CD4-positive, alpha-beta T cell treated with Interleukin-4 for 1 hour (primary cell): ENCODE results near the gene HDAC2.
"Not testable (repeated sequence)": the region's sequence is repeated elsewhere in the genome, so short reads cannot be mapped to it uniquely, and the experiment has no call there.

Experiments used
- DNase-seq, 2 donors: peaks; one replicate each; pipeline ENCODE4 v3.0.0-alpha.2; 2020 to 2022

Gene HDAC2

DNA sequence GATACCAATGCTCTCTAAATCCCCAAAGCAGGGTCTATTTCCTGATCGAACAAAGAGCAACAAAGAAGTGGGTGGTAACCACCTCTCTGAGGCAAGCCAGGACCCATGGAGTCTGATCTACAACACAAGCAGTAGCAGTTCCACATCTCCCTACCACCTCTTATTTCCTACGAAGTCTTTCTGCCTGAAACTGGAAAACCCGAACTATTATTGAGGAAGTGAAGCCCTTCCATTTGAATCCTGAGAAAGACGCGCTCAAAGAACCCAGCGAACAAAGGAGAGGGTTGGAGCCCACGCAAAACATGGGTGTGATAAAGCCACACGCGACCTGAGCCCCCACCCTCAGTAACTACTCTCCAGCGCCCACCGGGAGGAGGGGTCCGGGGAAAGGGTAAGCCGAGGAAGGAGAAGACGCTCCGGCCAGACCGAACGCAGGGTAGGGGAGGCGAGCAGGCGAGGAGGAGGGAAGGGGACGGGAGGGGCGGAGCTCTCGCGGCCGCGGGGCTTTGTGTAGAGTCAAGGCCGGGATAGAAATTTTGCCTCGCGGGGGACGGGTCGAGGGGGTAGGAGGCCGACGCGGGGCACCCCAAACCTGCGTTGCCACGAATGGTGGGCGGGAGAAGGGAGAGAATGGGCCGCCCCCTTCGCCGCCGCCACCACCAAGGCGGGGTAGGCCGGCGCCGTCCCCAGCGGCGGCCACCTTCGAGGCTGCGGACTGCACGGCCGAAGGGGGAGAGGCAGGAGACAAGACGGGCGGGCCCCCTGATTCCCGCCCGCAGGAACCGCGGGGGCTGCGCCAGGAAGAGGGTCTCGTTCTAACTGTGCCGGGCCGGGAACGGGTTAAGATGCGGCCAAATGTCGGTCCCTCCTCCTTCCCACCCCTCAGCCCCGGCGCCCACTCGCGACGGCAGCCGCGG lies 802 bp downstream of the HDAC2 start:
- DNase-seq = peak; percentile 40 to 53

DNA sequence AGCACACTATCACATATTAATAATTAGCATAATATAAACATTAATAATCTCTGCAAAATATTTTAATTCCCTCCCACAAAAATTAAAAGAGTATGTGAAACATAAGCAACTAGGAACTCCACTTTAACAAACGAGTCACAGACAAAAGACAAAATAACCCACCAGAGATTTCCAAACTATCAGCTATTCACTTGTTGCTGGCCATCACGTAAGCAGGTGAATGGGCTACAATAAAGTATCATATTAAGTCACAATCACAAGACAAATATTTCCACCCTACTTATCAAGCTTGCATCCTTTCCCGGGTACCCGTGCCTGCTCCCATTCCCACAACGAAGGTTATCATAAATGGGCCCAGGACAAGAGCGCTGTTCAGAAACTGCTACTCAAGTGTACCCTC lies 2.5 kb downstream of the HDAC2 start:
- no peak for DNase-seq

GRCh38 chr6:113967777-113968176 lies 3.2 kb downstream of the HDAC2 start:
- no peak for DNase-seq

GRCh38 chr6:113960795-113961194 lies 10.2 kb downstream of the HDAC2 start:
- DNase-seq = no peak

DNA sequence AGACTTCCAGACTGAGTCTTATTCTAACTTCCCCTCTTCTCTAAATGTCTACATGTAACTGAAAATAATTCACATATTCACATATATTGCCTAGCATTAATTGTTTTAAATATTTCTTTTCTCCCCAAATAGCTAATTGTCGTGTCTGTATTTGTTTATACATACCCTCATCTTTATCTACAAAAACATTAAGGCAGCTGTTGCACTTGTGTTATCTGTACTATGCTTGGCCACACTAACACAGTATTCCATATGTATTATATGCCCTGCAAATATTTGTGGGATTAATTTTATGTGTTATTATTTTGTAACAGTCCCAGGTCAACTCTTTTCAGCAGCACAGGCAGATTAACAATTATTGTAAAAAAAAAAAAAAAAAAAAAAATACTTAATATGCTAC lies 11.7 kb downstream of the HDAC2 start:
- DNase-seq = no peak

DNA sequence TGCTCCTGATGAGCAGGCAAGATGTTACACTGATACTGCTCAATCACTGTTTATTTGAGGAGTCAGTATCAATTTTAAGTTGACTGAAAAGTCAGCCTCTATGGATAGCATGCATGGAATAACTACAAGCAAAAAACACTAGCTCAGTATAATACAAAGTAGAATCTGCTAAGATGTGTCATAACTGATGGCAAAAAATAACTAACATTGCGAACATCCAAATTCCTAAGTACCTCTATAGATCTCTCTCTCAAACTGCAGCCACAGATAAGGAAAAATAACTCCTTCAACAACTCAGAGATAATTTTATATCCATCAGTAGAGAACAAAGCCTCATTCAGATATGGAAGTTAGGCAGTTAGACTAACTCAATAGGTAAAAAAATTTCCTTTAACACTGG lies 16.3 kb downstream of the HDAC2 start:
- DNase-seq = no peak

GRCh38 chr6:113953346-113953745 lies 17.6 kb downstream of the HDAC2 start:
- no peak for DNase-seq

GRCh38 chr6:113949499-113949898 lies 21.4 kb downstream of the HDAC2 start:
- no peak for DNase-seq

GRCh38 chr6:113944701-113945100 lies 26.2 kb downstream of the HDAC2 start:
- DNase-seq = no peak

DNA sequence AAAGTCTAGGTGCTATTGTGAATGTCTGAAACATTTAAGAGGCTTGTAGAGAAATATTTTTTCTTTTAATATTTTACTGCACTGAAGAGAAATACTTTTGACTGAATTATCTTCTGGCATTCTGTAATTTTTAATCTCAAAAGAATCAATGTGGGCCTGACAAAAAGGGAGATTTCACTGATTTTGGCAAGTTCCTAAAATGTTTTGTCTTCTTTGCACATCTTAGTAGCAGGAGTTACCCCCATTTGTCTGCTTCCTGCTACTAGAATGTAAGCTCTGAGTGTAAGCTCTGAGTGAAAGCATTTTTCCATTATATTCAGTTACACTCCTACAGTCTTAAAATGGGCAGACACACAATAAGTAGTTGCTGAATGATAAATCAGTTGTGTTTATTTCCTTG lies 31.1 kb downstream of the HDAC2 start:
- no peak for DNase-seq

DNA sequence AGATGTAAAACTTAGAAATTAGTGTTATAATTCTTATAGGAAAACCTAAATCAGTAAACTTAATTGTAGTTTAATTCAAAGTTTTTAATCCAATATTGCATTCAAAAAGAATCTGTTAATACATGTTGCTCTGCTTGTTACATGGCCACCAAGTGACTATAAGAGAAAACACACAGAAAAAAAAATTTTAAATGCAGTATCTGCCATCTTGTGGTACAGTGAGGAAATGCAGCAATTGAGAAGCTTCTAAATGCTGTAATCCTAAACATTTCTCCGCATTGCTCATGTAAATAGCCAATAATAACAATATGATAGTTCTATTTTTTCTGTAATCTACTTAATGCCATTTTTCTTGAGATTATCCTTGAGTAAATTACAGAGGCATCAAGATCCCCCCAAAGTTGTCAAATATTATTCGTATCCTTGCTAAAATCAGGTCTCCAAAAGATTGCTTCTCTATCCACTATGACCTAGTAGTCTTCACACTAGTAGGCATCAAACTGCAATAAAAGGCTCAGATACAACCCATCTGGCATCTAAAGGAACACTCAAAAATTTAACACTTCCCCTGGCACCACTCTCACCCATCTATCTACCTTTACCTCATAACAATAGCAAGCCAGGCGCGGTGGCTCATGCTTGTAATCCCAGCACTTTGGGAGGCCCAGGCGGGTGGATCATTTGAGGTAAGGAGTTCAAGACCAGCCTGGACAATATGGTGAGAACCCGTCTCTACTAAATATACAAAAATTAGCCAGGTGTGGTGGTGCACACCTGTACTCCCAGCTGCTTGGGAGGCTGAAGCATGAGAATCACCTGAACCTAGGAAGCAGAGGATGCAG lies 34.6 kb downstream of the HDAC2 start:
- DNase-seq = peak in 1 of 2 donors; percentile 55

GRCh38 chr6:113934101-113934500 lies 36.8 kb downstream of the HDAC2 start:
- no peak for DNase-seq

- DNase-seq = not testable (repeated sequence)
Observed at GRCh38 chr6:113931907-113932306, 39.0 kb downstream of the HDAC2 start.

GRCh38 chr6:113930183-113930582 lies 40.8 kb downstream of the HDAC2 start:
- DNase-seq = no peak

DNA sequence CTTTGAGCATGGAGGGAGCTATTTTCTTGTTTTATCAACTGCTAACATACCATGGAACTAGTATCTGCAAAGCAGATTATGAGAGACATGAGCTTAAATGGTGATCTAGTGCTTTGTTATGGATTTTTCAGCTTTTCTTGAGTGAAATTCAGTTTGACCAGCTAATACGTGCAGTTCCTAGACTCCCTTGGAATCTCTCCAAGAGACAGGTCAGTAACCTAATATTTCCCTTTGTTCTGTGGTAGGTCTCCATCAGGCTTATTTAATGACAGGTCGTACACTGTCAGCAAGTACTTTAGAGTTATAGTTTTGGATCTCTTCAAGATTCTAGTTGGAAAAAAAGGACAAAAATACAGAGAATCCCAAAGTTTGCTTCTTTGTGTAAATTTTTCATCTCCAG lies 43.9 kb downstream of the HDAC2 start:
- DNase-seq = no peak

DNA sequence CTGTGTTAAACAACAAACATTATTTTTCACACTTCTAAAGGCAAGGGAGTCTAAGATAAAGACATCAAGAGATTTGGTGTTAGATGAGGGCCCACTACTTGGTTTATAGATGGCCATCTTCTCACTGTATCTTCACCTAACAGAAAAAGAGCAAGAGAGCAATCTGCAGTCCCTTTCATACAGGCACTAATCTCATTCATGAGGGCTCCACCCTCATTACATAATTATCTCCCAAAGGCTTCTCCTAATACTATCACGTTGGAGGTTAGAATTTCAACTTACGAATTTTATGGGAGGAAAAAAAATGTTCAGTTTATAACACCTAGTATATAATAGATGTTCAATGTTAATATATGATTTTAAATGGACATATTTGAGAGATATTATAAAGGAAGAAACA lies 45.6 kb downstream of the HDAC2 start:
- no peak for DNase-seq

- DNase-seq = no peak
Observed at GRCh38 chr6:113924312-113924723, 46.6 kb downstream of the HDAC2 start.

GRCh38 chr6:113923526-113923925 lies 47.4 kb downstream of the HDAC2 start:
- no peak for DNase-seq

- DNase-seq = no peak
Observed at GRCh38 chr6:113921299-113921904, 49.5 kb downstream of the HDAC2 start.

- no peak for DNase-seq
Observed at GRCh38 chr6:113920663-113921267, 50.2 kb downstream of the HDAC2 start.

- not testable (repeated sequence) for DNase-seq
Observed at GRCh38 chr6:113910285-113910684, 60.7 kb downstream of the HDAC2 start.

- DNase-seq = peak in 1 of 2 donors; percentile 51
Observed at GRCh38 chr6:113909224-113909856, 61.6 kb downstream of the HDAC2 start.
